ENCODE measurements around the gene TNS4.

TNS4 gene

GRCh38 chr17:40470932-40471828, 30.2 kb downstream of the TNS4 start:
- DNase-seq = no peak

GRCh38 chr17:40469805-40470675, 31.4 kb downstream of the TNS4 start:
- DNase-seq = no peak

- DNase-seq = no peak
Measured at GRCh38 chr17:40468560-40468959, 32.9 kb downstream of the TNS4 start.

GRCh38 chr17:40467281-40467867, 34.0 kb downstream of the TNS4 start:
- DNase-seq = no peak

GRCh38 chr17:40466298-40466971, 35.0 kb downstream of the TNS4 start:
- no peak for DNase-seq

GRCh38 chr17:40464392-40464855, 37.0 kb downstream of the TNS4 start:
- no peak for DNase-seq

- no peak for DNase-seq
Measured at GRCh38 chr17:40463122-40463550, 38.3 kb downstream of the TNS4 start.

GRCh38 chr17:40462343-40463121, 38.9 kb downstream of the TNS4 start:
- no peak for DNase-seq

GRCh38 chr17:40461732-40462342, 39.6 kb downstream of the TNS4 start:
- no peak for DNase-seq

- DNase-seq = no peak
Measured at GRCh38 chr17:40460968-40461731, 40.3 kb downstream of the TNS4 start.

GRCh38 chr17:40460604-40460967, 40.8 kb downstream of the TNS4 start:
- DNase-seq = no peak

- DNase-seq = no peak
Measured at GRCh38 chr17:40459636-40460603, 41.5 kb downstream of the TNS4 start.

GRCh38 chr17:40458851-40459482, 42.5 kb downstream of the TNS4 start:
- no peak for DNase-seq

GRCh38 chr17:40457964-40458791, 43.2 kb downstream of the TNS4 start:
- no peak for DNase-seq

- DNase-seq = no peak
Measured at GRCh38 chr17:40457369-40457768, 44.1 kb downstream of the TNS4 start.

- DNase-seq = no peak
Measured at GRCh38 chr17:40456396-40456951, 44.9 kb downstream of the TNS4 start.

GRCh38 chr17:40454613-40454995, 46.8 kb downstream of the TNS4 start:
- no peak for DNase-seq
